HUDEP-2 (cell line): ENCODE results near the gene FCAMR.

Source experiments
- DNase-seq, 76 experiments: peaks; one replicate each; lab custom pipeline; 2025; ENCODE audit not compliant: unreplicated experiment in 76 of 76; lab: John Stamatoyannopoulos, UW

FCAMR gene

GRCh38 chr1:206912445-206913095, 57.7 kb downstream of the FCAMR start:
- DNase-seq, result peak in 57 of 76 experiments; percentile 3 to 74 (median 36)

- DNase-seq, result peak in 21 of 76 experiments; percentile 3 to 55 (median 22)
These were observed 59.1 kb downstream of the FCAMR start for GRCh38 chr1:206911064-206911663.

- DNase-seq, result no peak
These were observed 60.4 kb downstream of the FCAMR start for GRCh38 chr1:206909883-206910318.

GRCh38 chr1:206909161-206909882, 60.9 kb downstream of the FCAMR start:
- DNase-seq, result no peak

GRCh38 chr1:206908038-206908437, 62.2 kb downstream of the FCAMR start:
- DNase-seq, result no peak
